Fibroblast of lung (primary cell): ENCODE results near the gene LRMDA. TPM values are rescaled to one million over a fixed set of nuclear protein-coding genes. Genes with fewer than 3 reads are reported as not detected.

ENCODE experiments used
- DNase-seq, 2 donors: peaks; one replicate each; pipeline versions ENCODE4 v3.0.0 to v3.0.0-alpha.2; 2010; ENCODE audit warnings: low read depth in 2 of 2
- H2AFZ ChIP-seq: 2 replicates; pipeline ENCODE4 v1.5.1; 2012; ENCODE audit warnings: low read length, control low read depth, inconsistent platforms
- H3K27ac ChIP-seq: 2 replicates; pipeline ENCODE4 v1.5.1; 2011; ENCODE audit warnings: low read length, control low read depth; ENCODE audit not compliant: insufficient read depth
- H3K27me3 ChIP-seq: 2 replicates; pipeline ENCODE4 v1.5.1; 2011; ENCODE audit warnings: mild to moderate bottlenecking, low read length; ENCODE audit not compliant: control insufficient read depth, insufficient read depth
- H3K36me3 ChIP-seq: 2 replicates; pipeline ENCODE4 v1.5.1; 2011; ENCODE audit warnings: low read length; ENCODE audit not compliant: control insufficient read depth, insufficient read depth
- H3K4me1 ChIP-seq: 2 replicates; pipeline ENCODE4 v1.5.1; 2011; ENCODE audit warnings: low read length; ENCODE audit not compliant: control insufficient read depth, insufficient read depth; ENCODE audit errors: extremely low read depth
- H3K4me2 ChIP-seq: 2 replicates; pipeline ENCODE4 v1.5.1; 2011; ENCODE audit warnings: low read length, control low read depth; ENCODE audit not compliant: insufficient read depth; ENCODE audit errors: extremely low read depth
- H3K4me3 ChIP-seq, 4 experiments: fragments of 200-600 bp in 1 of 4; sonication (generic) in 1 of 4; replicated peaks in 1 of 4; 2 replicates each; pipeline ENCODE4 v1.5.1; 2011 to 2016; ENCODE audit warnings: low read length in 4 of 4, low read depth in 3 of 4, mild to moderate bottlenecking in 3 of 4, control low read depth in 2 of 4, inconsistent platforms in 1 of 4, mixed read lengths in 1 of 4; ENCODE audit not compliant: insufficient read depth in 1 of 4; ENCODE audit errors: control extremely low read depth in 1 of 4
- H3K79me2 ChIP-seq: 2 replicates; pipeline ENCODE4 v1.5.1; 2012; ENCODE audit warnings: mild to moderate bottlenecking, low read length, inconsistent platforms; ENCODE audit not compliant: control insufficient read depth, insufficient read depth
- H3K9ac ChIP-seq: 2 replicates; pipeline ENCODE4 v1.5.1; 2011; ENCODE audit warnings: mild to moderate bottlenecking, low read length, control low read depth; ENCODE audit not compliant: insufficient read depth
- H3K9me3 ChIP-seq: 2 replicates; pipeline ENCODE4 v1.5.1; 2012; ENCODE audit warnings: low read depth, low read length; ENCODE audit not compliant: control insufficient read depth, insufficient read depth
- H4K20me1 ChIP-seq: 2 replicates; pipeline ENCODE4 v1.5.1; 2011; ENCODE audit warnings: low read length; ENCODE audit not compliant: control insufficient read depth, insufficient read depth; ENCODE audit errors: extremely low read depth
- CTCF ChIP-seq, 2 donors: IDR thresholded peaks in 1 of 2; conservative IDR thresholded peaks in 1 of 2; 1 replicate in 1 of 2; 2 replicates in 1 of 2; pipeline ENCODE4 v1.5.1; 2011 to 2012; ENCODE audit warnings: low read length in 2 of 2, control low read depth in 1 of 2, inconsistent platforms in 1 of 2, low read depth in 1 of 2, mild to moderate bottlenecking in 1 of 2
- EZH2 ChIP-seq: IDR thresholded peaks from 2 replicates; pipeline ENCODE4 v1.5.1; 2012; ENCODE audit warnings: low read length, control low read depth, mild to moderate bottlenecking; ENCODE audit errors: missing control alignments
- polyA plus RNA-seq, 2 donors: library from polyadenylated mRNA; depleted of rRNA in 1 of 2; stranded (reverse) in 1 of 2; unstranded in 1 of 2; fragments of >200 nt; gene quantifications; 2 replicates each; pipeline ENCODE4 v1.2.1, GENCODE V29; 2011 to 2012; ENCODE audit warnings: missing spikeins in 1 of 2
- total RNA-seq: library from RNA; depleted of rRNA; stranded (reverse); fragments of >200 nt; gene quantifications from 2 replicates; pipeline ENCODE4 v1.2.1, GENCODE V29; 2014

The LRMDA gene
- total and polyA plus RNA-seq, 2 donors (not counting 1 experiment from before 2014, with no cell fraction given): 1.7 to 2.0 TPM

GRCh38 chr10:76036111-76036940 lies 604.9 kb downstream of the LRMDA start:
- peak; percentile 89 to 94 for TF ChIP-seq CTCF (conservative IDR thresholded peaks at IDR 0.05 in 1 of 2, IDR thresholded peaks at IDR 0.05 in 1 of 2; ENCODE audit: low read depth in 1 of 2, low read length in 2 of 2)
- no peak for TF ChIP-seq EZH2
- Histone ChIP-seq H3K9me3 (no peaks in the 10 kb centered on the region), H3K4me3 (no peak overlapping the region), H3K79me2 (no peaks in the 10 kb centered on the region), H2AFZ (no peak overlapping the region), H4K20me1 (no peaks in the 10 kb centered on the region), H3K9ac (no peak overlapping the region), H3K27ac (no peak overlapping the region), H3K27me3 (no peaks in the 10 kb centered on the region), H3K36me3 (no peaks in the 10 kb centered on the region), H3K4me1 (no peaks in the 10 kb centered on the region), H3K4me2 (no peak overlapping the region)
- DNase-seq: peak; percentile 59 to 81

- Histone ChIP-seq H3K36me3 (no peaks in the 10 kb centered on the region), H3K27me3 (peaks cover 3% of the 10 kb centered on the region), H3K9ac (no peak overlapping the region), H3K4me1 (no peaks in the 10 kb centered on the region), H2AFZ (no peak overlapping the region), H3K79me2 (no peaks in the 10 kb centered on the region), H3K4me2 (no peak overlapping the region), H3K4me3 (no peak overlapping the region), H3K27ac (no peak overlapping the region), H4K20me1 (no peaks in the 10 kb centered on the region), H3K9me3 (no peaks in the 10 kb centered on the region)
- TF ChIP-seq EZH2 (no peak), CTCF (conservative IDR thresholded peaks at IDR 0.05 in 1 of 2, IDR thresholded peaks at IDR 0.05 in 1 of 2; ENCODE audit: low read depth in 1 of 2, low read length in 2 of 2) (no peak)
- no peak for DNase-seq
These were observed 605.5 kb downstream of the LRMDA start for GRCh38 chr10:76036962-76037361.

GRCh38 chr10:76037531-76038155 lies 606.2 kb downstream of the LRMDA start:
- no peak for TF ChIP-seq CTCF (conservative IDR thresholded peaks at IDR 0.05 in 1 of 2, IDR thresholded peaks at IDR 0.05 in 1 of 2; ENCODE audit: low read depth in 1 of 2, low read length in 2 of 2)
- no peak for TF ChIP-seq EZH2
- H3K79me2 ChIP-seq: no peaks in the 10 kb centered on the region
- H3K4me3 ChIP-seq: no peak overlapping the region
- no peak overlapping the region for H3K4me2 ChIP-seq
- no peak overlapping the region for H2AFZ ChIP-seq
- H3K27ac ChIP-seq: no peak overlapping the region
- no peaks in the 10 kb centered on the region for H3K9me3 ChIP-seq
- H4K20me1 ChIP-seq: no peaks in the 10 kb centered on the region
- no peaks in the 10 kb centered on the region for H3K36me3 ChIP-seq
- no peak overlapping the region for H3K9ac ChIP-seq
- no peaks in the 10 kb centered on the region for H3K4me1 ChIP-seq
- DNase-seq: peak in 1 of 2 donors; percentile 13
- H3K27me3 ChIP-seq: peaks cover 3% of the 10 kb centered on the region
